Esophagus muscularis mucosa (tissue), 4 donors: ENCODE results near the gene ELOB.

Experiments
- EP300 ChIP-seq: sonication (generic); formaldehyde crosslinking; IDR thresholded peaks from one replicate; pipeline ENCODE4 v1.6.1; 2017; ENCODE audit warnings: antibody characterized with exemption
- POLR2A ChIP-seq: fragments of 450-650 bp; IDR thresholded peaks from one replicate; pipeline ENCODE4 v1.6.1; 2017; ENCODE audit warnings: antibody characterized with exemption, moderate library complexity, mild to moderate bottlenecking, low read depth
- POLR2AphosphoS5 ChIP-seq, 2 donors: sonication (generic); formaldehyde crosslinking; IDR thresholded peaks; one replicate each; pipeline ENCODE4 v1.6.1; 2017; ENCODE audit warnings: antibody characterized with exemption in 2 of 2
- TF ChIP-seq, protein P1 (sequence below), 3 experiments: fragments of 200-600 bp in 2 of 3; fragments of 450-650 bp in 1 of 3; sonication (generic) in 2 of 3; IDR thresholded peaks; one replicate each; pipeline ENCODE4 v1.5.1; 2017 to 2019; ENCODE audit warnings: antibody characterized with exemption in 3 of 3, mild to moderate bottlenecking in 2 of 3, moderate library complexity in 1 of 3

DNA sequence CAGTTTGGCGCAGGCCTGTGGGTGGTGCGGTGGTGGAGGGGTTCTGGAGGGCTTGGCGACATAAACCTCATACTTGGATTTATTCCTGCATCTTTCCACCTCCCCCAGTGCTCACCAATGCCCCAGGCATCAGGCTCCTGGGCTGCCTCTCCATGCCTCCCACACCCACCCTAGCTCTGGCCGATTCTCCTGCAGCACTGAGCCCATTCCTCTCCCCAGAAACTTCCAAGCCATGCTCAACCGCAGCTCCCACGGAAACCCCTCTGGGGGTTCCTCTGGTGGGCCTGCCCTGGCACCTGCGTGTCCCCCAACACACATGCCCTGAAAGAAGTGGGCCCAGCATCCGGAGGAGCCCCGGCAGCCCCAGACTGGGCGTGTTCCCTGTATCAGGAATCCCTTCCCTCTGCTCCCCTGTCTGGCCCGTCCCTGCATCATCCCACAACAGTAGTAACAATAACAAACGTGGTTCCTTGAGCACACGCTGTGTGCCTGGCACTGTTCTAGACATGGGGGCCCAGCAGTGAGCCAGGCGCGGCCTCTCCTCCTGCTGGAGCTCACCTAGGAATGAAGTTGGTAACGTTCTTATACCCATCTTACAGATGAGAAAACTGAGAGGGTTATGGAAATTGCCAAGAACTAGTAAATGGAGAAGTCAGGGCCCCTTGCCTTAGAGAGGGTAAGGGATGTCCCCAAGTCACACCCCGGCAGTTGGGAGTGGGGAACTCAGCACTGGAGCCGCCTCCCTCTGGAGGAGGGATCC, 42.3 kb upstream of the ELOB start:
- TF ChIP-seq, protein P1, sequence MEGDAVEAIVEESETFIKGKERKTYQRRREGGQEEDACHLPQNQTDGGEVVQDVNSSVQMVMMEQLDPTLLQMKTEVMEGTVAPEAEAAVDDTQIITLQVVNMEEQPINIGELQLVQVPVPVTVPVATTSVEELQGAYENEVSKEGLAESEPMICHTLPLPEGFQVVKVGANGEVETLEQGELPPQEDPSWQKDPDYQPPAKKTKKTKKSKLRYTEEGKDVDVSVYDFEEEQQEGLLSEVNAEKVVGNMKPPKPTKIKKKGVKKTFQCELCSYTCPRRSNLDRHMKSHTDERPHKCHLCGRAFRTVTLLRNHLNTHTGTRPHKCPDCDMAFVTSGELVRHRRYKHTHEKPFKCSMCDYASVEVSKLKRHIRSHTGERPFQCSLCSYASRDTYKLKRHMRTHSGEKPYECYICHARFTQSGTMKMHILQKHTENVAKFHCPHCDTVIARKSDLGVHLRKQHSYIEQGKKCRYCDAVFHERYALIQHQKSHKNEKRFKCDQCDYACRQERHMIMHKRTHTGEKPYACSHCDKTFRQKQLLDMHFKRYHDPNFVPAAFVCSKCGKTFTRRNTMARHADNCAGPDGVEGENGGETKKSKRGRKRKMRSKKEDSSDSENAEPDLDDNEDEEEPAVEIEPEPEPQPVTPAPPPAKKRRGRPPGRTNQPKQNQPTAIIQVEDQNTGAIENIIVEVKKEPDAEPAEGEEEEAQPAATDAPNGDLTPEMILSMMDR (IDR thresholded peaks at IDR 0.05), result no peak
- no peak for TF ChIP-seq POLR2A
- TF ChIP-seq POLR2AphosphoS5 (IDR thresholded peaks at IDR 0.05), result no peak
- no peak for TF ChIP-seq EP300
